ENCODE data around the gene CGN.
"Not testable (repeated sequence)": the region's sequence is repeated elsewhere in the genome, so short reads cannot be mapped to it uniquely, and the experiment has no call there.

The CGN gene

DNA sequence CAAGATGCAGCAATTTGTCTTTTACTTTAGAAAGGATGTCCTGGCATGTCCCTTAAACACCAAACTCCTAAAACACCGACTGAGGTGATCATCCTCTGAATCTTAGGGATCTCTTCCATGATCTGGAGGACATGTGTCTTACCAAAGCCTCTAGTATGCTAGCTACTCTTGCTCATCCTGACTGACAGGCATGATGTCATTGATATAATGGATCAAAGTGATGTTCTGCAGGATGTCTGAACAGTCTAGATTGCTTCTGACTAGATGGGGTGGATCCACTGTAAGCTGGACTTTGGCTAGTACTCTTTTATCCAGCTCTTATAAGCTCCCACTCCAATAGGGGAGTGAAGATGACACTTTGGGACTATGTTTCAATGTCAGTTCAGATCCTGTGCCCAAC lies 11.3 kb upstream of the CGN start:
- no peak for DNase-seq (ENCODE audit: low spot score)

DNA sequence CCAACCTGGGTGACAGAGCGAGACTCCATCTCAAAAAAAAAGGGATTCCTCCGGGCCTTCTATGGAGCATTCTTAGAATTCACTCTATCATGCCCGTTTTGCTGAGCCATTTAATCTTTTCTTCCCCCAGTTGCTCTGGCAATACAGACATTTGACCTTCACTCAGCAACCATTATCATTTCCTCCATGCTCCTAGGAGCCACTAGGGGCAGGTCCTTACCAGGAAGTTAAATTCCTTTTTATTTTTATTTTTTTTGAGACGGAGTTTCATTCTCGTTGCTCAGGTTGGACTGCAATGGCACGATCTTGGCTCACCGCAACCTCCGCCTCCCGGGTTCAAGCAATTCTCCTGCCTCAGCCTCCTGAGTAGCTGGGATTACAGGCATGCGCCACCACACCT lies 9.7 kb upstream of the CGN start:
- no peak for DNase-seq (ENCODE audit: low spot score)

DNA sequence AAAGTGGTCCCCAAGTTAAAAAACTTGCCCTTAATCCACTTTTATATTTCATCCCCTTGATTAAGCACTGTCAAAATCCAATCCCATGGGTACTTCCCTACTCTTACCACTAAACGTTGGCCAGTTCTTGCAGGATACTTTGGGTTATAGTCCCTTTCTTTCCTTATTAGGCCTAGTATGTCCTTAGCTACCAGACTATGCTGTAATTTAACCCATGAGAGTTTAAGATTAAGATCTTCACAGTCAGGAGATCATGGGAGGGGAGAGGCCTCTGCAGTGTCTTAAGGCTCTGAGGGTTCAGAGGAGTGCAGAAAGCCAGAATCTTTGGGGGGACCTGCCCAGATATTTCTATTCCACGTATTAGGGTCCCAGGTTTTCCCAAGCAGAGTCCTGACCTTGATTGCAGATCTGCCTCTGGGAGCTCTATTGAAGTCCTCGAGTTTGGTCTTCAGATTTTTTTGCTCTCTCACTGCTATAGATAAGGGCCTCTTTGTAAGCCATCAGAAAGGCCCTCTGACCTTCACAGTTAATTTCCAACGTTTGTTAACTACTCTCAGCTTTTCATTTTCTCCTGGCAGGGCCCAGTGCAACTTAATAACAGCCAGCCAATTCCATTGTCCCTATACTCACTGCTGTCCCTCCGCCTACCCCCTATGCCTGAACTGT lies 9.0 kb upstream of the CGN start:
- no peak for DNase-seq (ENCODE audit: low spot score)

DNA sequence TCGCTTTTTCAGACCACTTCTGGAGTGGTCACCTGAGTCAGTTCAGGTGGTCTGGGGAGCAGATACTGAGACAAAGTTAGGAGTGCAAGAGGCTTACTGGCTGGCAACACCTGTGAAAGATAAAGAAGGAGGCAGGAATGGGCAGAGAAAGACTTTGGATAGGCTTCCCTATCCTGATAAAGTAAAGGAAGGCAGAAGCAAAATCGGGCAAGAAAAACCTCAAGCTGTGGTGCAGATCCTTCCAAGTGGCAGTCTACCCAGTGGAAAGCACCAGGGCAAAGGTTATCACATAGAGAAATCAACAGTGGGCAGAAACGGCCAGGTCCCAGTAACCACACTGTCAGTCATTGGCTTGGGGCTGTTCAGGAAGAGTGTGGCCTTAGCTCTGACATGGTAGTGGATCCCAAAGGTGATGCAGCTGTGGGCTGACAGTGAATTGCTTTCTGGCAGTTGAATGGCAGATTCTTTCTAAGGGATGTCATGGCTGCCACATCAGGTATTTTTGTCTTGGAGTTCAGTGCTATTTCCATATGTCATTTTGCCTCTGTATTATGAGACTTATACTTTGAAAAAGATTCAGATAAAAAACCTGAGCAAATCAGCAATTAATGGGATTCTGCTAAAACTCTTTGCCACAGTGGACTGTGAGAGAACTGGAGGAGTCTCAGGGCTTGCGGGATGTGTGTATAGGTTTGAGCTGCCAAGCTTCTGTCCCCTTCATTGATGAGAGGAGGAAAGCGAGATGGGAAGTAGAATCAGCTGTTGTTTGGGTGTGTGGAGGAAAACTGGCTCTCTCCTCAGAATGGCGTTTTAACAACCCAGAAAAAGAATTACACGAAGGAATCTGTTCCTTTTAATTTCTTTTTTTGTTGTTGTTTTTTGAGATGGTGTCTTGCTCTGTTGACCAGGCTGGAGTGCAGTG lies 8.1 kb upstream of the CGN start:
- DNase-seq (ENCODE audit: low spot score) = no peak

DNA sequence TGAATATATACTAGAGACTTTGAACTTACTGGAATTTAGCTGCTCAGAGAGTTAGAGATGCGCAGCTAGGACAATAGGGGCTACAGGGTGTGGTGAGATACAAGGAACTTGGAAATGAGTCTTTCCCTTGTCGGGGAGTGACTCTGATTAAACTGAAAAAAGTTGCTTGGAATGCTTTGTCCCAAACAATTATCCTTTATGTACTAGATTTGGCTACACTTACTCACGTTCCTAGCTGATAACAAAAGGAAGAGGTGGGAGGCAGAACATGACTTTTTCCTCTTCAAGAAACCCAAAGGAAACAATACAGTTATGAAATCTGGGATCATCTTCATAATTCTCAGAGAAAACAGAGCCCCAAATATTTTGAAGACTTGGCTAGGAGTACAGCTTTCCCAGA lies 6.9 kb upstream of the CGN start:
- no peak for DNase-seq (ENCODE audit: low spot score)

DNA sequence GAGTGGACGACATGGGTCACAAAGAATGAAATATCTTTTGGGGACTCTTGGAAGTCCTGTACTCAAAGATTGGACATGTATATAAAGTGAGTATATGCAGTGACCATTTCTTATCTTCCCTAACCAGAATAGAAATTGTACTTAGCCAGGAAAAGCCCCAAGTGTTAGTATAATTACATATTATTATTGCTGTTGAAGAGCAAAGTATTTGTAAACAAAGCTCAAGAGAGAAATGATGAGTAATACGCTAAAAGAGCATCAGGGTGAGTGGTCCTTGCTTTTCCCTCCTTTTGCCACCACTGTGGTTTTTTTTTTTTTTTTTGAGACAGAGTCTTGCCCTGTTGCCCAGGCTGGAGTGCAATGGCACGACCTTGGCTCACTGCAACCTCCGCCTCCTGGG lies 6.4 kb upstream of the CGN start:
- no peak for DNase-seq (ENCODE audit: low spot score)

DNA sequence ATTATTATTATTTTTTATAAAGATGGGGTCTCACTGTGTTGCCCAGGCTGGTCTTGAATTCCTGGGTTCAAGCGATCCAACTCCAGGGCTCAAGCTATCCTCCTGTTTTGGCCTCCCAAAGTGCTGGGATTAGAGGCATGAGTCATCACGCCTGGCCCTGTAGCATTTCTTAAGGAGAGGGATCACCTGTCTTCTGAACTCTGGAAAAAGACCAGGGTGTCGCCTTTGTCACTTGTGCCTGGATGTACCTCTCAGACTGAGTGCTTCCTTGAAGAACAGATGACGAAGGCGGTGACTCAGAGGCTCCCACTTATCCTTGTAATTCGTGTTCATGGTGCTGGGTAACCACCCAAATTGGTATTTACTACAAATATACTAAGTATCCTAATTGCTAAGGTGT lies 2.4 kb upstream of the CGN start:
- DNase-seq (ENCODE audit: low spot score) = no peak

DNA sequence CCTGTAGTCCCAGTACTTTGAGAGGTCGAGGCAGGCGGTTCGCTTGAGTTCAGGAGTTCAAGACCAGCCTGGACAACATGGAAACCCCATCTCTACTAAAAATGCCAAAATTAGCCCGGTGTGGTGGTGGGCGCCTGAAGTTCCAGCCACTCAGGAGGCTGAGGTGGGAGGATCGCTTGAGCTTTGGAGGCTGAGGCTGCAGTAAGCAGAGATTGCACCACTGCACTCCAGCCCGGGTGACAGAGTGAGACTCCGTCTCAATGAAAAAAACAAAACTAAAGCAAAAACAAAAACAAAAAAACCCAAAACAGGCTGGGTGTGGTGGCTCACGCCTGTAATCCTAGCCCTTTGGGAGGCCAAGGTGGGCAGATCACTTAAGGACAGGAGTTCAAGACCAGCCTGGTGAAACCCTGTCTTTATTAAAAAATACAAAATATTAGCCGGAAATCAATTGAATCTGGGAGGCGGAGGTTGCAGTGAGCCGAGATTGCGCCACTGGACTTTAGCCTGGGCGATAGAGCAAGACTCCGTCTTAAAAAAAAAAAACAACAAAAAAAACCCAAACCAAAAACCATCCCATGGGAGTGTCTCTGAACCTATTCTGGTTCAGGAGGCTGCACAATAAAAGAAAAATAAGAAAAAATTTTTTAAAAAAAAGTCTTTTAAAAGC lies 1.7 kb upstream of the CGN start:
- no peak for DNase-seq (ENCODE audit: low spot score)

DNA sequence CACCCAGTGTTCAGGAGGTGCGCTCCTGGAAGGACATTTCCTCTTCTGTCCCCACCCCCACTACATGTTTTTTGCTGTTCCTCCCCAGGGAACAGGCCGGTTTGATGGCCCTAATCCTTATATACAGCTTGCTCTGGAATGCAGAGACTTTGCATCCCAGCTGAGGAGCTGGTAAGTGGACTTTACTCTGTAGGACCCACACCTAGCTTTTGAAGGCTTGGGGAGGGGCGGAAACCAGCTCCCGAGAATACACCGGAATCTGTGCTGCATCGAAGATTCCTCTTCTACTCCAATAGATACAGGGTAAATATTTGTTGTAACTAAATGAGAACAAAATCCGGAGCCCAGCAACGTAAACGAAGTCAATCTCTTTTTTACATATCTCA lies 1.2 kb upstream of the CGN start:
- no peak for DNase-seq (ENCODE audit: low spot score)

DNA sequence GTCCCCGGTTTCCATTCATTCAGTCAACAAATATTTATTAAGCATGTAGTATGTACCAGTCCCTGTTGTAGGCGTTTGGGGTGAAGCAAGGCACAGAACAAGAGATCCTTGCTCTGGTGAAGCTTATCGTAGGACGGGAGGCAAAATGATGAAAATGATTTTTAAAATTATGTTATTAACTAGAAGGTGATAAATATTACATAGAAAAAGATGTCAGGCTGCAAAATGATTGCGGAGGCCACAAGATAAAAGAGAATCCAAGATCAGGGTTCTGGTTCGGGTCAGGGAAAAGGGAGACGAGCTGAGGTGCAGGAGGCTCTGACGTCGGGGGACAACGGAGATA lies 602 bp upstream of the CGN start:
- no peak for DNase-seq (ENCODE audit: low spot score)

DNA sequence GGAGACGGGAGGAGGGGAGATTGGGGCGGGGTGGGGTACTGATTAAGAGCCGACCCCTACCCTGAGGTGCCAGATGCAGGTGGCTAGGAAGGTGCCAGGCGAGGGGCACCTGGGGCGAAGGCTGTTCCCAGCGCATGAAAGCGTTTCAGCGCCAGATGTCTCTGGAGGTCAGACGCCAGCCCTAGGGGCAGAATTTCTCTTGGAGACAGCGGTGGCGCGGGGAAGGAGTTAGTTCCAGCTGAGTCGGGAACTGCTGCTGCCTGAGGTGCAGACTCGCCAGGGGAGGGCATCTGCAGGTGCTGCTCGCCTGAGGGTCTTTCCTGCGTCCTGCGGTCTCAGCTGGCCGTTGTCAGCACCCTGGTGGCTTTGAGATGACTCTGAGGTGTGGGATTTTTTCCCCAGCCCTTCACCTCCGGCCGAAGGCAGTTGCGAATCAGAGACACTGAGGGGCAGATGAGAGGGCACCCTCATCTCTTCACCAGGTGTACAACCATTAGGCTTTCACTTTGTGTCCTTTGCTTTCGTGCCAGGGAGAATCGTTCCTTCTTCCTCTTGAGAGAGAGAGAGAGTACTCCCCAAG lies 539 bp downstream of the CGN start:
- DNase-seq (ENCODE audit: low spot score) = peak; percentile 88

DNA sequence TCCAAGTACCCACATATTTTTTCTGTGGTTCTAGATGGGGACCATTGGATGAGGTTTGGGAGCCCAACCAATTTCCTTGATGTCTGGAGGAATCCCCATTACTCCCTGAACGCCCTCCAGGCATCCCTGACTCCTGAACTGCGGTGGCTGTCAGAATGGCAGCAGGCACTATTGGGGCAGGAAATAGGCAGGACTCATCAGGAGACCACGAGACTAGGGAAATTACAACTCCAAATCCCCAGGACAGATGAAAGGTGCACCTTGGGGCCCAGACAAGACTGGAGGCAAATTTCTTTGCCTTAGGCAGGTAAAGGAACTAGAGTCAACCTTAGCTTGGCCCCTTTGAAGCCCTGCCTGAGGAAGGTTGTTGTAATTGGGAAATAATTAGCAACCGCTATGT lies 1.1 kb downstream of the CGN start:
- peak; percentile 56 for DNase-seq (ENCODE audit: low spot score)

DNA sequence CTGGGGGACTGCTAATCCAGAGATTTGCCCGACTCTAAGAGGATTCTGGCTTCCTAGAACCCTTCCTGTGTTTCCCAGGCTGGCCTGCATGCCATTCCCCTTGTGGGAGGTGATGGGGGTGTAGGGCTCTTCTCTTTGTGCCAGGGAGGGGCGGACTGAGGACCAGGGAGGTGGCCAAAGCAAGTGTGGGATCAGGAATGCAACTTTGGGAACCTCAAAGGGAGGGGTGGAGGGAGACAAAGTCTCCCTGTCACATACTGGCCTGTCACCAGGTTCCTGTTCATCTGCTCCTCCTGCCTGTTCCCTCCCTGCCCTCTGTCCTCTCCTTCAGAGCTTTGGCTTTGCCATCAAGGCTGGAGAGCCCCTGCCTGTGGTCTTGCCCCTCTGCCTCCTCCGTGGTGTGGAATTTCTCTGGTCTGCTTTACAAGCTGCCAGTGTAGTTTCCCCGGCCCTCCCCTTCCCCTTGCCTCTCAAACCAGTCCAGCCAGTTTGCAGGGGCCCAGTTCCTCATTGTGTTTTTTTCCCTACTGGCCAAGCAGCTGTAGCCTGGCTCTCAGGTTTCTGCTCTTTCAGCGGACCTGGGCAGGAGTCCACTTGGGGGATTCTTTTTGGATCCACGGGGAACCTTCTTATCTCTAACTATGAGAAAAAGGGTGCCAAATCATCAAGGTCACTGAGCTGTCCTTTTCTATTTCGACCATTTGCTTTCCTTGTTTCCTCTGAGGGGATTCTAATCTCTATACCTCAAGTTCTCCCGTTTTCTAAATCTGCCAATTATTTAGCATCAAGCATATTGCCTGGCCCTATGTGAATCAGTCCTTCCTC lies 1.8 kb downstream of the CGN start:
- peak; percentile 67 for DNase-seq (ENCODE audit: low spot score)

DNA sequence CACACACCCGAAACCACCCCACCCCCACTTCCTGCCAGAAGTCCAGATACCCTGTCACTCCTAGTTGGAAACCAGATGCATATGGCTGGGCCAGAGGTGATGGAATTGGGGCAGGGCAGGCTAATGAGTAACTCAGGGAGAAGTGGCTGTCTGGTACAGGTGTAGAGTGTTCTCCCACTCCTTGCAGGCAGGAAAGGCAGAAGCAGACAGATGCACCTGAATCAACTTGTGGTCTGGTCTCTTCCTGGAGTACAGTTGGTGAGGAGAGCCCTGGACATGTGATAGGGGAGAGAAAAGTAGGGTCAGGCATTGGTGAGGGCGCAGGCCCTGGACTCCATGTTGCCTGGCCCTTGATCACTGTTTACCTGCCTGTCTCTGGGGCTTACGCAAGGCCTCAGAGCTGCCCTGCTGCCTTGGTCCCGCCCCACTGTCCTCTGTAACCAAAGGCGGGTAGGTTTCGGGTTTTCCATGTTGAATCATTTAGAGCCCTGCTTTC lies 2.5 kb downstream of the CGN start:
- no peak for DNase-seq (ENCODE audit: low spot score)

DNA sequence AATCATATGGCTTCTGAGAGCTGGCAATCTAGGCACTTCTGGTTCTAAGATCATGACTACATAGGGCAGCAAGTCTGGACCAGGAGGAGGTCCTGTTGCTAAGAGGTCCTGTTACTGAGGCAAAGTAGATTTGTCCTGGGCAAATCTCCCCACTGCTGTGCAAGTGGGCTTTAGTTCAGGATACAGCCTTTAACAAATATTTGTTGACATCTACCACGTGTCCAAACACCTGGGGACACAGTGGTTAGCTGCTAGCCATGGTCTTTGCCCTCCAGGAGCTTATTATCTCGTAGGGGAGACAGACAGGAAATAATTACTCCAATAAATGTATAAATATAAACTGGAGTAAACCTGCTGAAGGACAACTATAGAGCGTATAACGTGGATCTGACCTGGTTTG lies 3.2 kb downstream of the CGN start:
- DNase-seq (ENCODE audit: low spot score) = no peak

DNA sequence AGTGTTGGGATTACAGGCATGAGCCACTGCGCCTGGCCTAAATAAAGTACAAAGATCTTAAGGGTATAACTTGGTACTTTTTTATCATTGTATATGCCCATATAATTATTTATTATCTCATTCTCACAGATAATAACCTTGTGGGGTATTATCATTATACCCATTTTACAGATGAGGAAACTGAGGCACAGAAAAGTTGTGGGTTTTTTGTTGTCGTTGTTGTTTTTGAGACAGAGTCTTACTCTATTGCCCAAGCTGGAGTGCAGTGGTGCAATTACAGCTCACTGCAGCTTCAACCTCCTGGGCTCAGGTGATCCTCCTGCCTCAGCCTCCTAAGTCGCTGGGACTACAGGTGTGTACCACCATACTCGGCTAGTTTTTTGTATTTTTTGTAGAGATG lies 4.1 kb downstream of the CGN start:
- DNase-seq (ENCODE audit: low spot score) = no peak

DNA sequence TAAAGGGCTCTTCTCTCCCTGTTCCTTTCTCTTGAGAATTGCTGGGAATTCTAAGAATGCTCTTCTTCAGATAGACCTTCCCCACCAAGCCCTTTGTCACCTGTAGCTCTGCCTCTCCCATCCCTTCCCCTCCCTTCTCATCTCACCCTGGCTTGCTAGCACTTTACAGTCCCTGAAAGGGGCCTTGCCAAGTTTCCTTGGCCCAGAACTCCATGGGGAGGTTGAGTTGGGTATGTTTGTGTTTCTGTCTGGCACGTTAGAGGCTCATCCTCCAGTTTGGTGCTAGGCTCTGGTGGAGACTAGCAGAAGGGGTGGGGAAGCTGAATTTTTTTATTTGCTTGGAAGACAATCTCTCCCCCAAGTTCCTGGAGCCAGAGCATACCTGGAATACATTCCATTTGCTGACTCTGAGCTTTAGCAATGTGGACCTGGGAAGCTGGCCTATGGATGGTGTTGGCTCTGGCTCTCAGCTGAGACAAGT lies 4.9 kb downstream of the CGN start:
- DNase-seq (ENCODE audit: low spot score) = no peak

DNA sequence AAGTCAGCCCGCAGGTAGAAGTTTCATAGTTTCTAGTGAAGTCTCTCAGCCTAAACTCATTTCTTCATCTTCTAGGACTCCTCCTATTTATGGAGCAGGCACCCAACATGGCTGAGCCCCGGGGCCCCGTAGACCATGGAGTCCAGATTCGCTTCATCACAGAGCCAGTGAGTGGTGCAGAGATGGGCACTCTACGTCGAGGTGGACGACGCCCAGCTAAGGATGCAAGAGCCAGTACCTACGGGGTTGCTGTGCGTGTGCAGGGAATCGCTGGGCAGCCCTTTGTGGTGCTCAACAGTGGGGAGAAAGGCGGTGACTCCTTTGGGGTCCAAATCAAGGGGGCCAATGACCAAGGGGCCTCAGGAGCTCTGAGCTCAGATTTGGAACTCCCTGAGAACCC lies 7.2 kb downstream of the CGN start:
- no peak for DNase-seq (ENCODE audit: low spot score)

DNA sequence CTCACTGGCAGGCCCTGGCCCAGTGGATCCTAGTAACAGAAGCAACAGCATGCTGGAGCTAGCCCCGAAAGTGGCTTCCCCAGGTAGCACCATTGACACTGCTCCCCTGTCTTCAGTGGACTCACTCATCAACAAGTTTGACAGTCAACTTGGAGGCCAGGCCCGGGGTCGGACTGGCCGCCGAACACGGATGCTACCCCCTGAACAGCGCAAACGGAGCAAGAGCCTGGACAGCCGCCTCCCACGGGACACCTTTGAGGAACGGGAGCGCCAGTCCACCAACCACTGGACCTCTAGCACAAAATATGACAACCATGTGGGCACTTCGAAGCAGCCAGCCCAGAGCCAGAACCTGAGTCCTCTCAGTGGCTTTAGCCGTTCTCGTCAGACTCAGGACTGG lies 7.7 kb downstream of the CGN start:
- DNase-seq (ENCODE audit: low spot score) = no peak

DNA sequence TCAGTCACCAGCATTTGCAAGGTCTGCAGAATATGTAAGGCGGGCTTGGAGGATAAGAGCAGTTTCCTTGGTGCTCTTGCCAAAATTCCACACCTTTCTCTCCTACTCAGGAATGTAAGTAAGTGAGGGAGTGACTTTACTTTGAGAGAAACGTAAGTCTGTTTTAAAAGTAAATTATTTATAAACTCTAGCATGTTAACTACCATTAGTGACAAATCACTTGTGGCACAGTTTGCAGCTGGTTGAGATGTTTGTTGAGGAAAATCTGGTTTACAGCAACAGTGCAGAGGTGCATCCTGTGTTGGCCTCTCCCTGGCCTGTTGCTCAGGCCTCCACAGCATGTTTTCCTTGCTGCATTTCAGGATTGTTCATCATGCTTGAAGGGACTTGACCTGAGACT lies 8.5 kb downstream of the CGN start:
- DNase-seq (ENCODE audit: low spot score) = no peak

DNA sequence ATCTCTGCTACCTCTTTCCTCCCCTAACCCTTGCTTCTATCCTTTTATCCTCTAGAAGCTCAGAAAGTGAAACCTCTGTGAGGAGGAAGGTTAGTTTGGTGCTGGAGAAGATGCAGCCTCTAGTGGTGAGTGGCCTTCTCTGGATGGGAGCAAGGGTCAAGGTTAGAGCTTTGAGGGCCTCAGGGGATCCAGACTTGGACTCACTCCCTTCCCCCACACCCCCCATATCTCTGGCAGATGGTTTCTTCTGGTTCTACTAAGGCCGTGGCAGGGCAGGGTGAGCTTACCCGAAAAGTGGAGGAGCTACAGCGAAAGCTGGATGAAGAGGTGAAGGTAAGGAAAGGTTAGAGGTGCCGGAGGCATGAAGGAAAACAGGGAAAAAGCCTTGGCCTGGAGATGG lies 9.2 kb downstream of the CGN start:
- no peak for DNase-seq (ENCODE audit: low spot score)

DNA sequence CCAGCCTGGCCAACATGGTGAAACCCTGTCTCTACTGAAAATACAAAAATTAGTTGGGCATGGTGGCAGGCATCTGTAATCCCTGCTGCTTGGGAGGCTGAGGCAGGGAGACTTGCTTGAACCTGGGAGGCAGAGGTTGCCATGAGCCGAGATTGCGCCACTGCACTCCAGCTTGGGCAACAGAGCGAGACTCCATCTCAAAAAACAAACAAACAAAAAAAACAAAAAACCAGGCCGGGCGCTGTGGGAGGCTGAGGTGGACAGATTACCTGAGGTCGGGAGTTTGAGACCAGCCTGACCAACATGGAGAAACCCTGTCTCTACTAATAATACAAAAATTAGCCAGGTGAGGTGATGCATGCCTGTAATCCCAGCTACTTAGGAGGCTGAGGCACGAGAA lies 11.2 kb downstream of the CGN start:
- DNase-seq (ENCODE audit: low spot score) = not testable (repeated sequence)

Measured in ecto neural progenitor cell (in vitro differentiated cells).